ENCODE measurements around the gene KIN. TPM values are rescaled to one million over a fixed set of nuclear protein-coding genes. Genes with fewer than 3 reads are reported as not detected.

KIN gene
- total and polyA plus RNA-seq, 2 experiments from 2014 or later = 8.5 to 31.7 TPM

GRCh38 chr10:7707102-7707501 lies 80.7 kb downstream of the KIN start (continued):
- no peak for TF ChIP-seq POLR2AphosphoS5 (IDR thresholded peaks at IDR 0.05; ENCODE audit: low read depth)
- no peak for TF ChIP-seq STAT1 (IDR thresholded peaks at IDR 0.05; ENCODE audit: unreplicated experiment)
- TF ChIP-seq ZNF331 (CRISPR knock-in tag; IDR thresholded peaks at IDR 0.05; ENCODE audit: low read depth) = no peak
- no peak for TF ChIP-seq ZNF462 (CRISPR knock-in tag; IDR thresholded peaks at IDR 0.05)
- no peak for TF ChIP-seq EZH2 (IDR thresholded peaks at IDR 0.05; ENCODE audit: low read depth, unreplicated experiment)
- TF ChIP-seq EZH2phosphoT487 (IDR thresholded peaks at IDR 0.05; ENCODE audit: unreplicated experiment) = no peak

GRCh38 chr10:7706534-7707073 lies 81.2 kb downstream of the KIN start:
- Mint-ChIP-seq H3K4me3 (no peak overlapping the region), H3K9me3 (no peaks in the 10 kb centered on the region), H3K27me3 (ENCODE audit: insufficient read depth, low read depth, poor library complexity) (no peaks in the 10 kb centered on the region), H3K4me1 (peaks cover 10% of the 10 kb centered on the region), H3K36me3 (ENCODE audit: low read depth) (no peaks in the 10 kb centered on the region), H3K27ac (no peak overlapping the region)
- DNase-seq (ENCODE audit: low spot score) (no peak), ATAC-seq (no peak)
- no peak overlapping the region for H3K27ac ChIP-seq (ENCODE audit: low read depth)
- H3K36me3 ChIP-seq (ENCODE audit: insufficient read depth) = no peaks in the 10 kb centered on the region
- H3K9me2 ChIP-seq (ENCODE audit: insufficient read depth) = no peaks in the 10 kb centered on the region
- H3F3A ChIP-seq (replicated peaks; ENCODE audit: low read depth) = no peaks in the 10 kb centered on the region
- no peaks in the 10 kb centered on the region for H3K27me3 ChIP-seq (ENCODE audit: insufficient read depth)
- H4K20me1 ChIP-seq (replicated peaks; ENCODE audit: insufficient read depth) = no peaks in the 10 kb centered on the region
- H3K4me1 ChIP-seq (ENCODE audit: insufficient read depth) = no peaks in the 10 kb centered on the region; the same call in 1 of the 2 replicates
- H3K79me2 ChIP-seq (replicated peaks; ENCODE audit: insufficient read depth) = no peaks in the 10 kb centered on the region
- H3K4me2 ChIP-seq = no peak overlapping the region
- H3K4me3 ChIP-seq = no peak overlapping the region
- H2AFZ ChIP-seq = no peak overlapping the region
- TF ChIP-seq ZNF331 (CRISPR knock-in tag; IDR thresholded peaks at IDR 0.05; ENCODE audit: low read depth) = no peak
- no peak for TF ChIP-seq STAT1 (IDR thresholded peaks at IDR 0.05; ENCODE audit: unreplicated experiment)
- no peak for TF ChIP-seq JUNB (IDR thresholded peaks at IDR 0.05; ENCODE audit: unreplicated experiment)
- no peak for TF ChIP-seq ZNF462 (CRISPR knock-in tag; IDR thresholded peaks at IDR 0.05)
- no peak for TF ChIP-seq EZH2 (IDR thresholded peaks at IDR 0.05; ENCODE audit: low read depth, unreplicated experiment)
- no peak for TF ChIP-seq EZH2phosphoT487 (IDR thresholded peaks at IDR 0.05; ENCODE audit: unreplicated experiment)
- no peak for TF ChIP-seq ETS1 (IDR thresholded peaks at IDR 0.05)
- no peak for TF ChIP-seq POLR2AphosphoS5 (IDR thresholded peaks at IDR 0.05; ENCODE audit: low read depth)

All from GM23338 (cell line).